Activated CD4-positive, alpha-beta T cell treated with anti-CD3 and anti-CD28 coated beads, Interleukin-2, amount 10 ng/mL, durations not matched to agents 7 days and 5 days (primary cell): ENCODE data around the gene CFB. TPM values are rescaled to one million over a fixed set of nuclear protein-coding genes. Genes with fewer than 3 reads are reported as not detected.
"Not testable (repeated sequence)": the region's sequence is repeated elsewhere in the genome, so short reads cannot be mapped to it uniquely, and the experiment has no call there.

Source experiments
- CTCF ChIA-PET: fragments of 350-600 bp; sonication (Branson Sonifier 250); formaldehyde crosslinking; loops from one replicate; lab custom pipeline; 2021; ENCODE audit warnings: antibody characterized with exemption; lab: Charles Lee
- POLR2A ChIA-PET: fragments of 350-600 bp; sonication (Branson Sonifier 250); formaldehyde crosslinking; loops from one replicate; lab custom pipeline; 2021; ENCODE audit warnings: antibody characterized with exemption; lab: Charles Lee
- DNase-seq: peaks from one replicate; pipeline ENCODE4 v3.0.0-alpha.2; 2020
- H3K27ac Mint-ChIP-seq: one replicate; pipeline ENCODE4 v1.8.0; 2021; ENCODE audit warnings: mild to moderate bottlenecking, moderate library complexity, mixed read lengths
- H3K27me3 Mint-ChIP-seq: one replicate; pipeline ENCODE4 v1.8.0; 2021; ENCODE audit warnings: mixed read lengths
- H3K36me3 Mint-ChIP-seq: one replicate; pipeline ENCODE4 v1.8.0; 2021; ENCODE audit warnings: low read depth, mixed read lengths
- H3K4me1 Mint-ChIP-seq: one replicate; pipeline ENCODE4 v1.8.0; 2021; ENCODE audit warnings: mixed read lengths
- H3K4me3 Mint-ChIP-seq: one replicate; pipeline ENCODE4 v1.8.0; 2021; ENCODE audit warnings: mild to moderate bottlenecking, moderate library complexity, mixed read lengths
- H3K9me3 Mint-ChIP-seq: one replicate; pipeline ENCODE4 v1.8.0; 2021; ENCODE audit warnings: mixed read lengths
- total RNA-seq, 2 experiments: library from RNA; stranded (reverse); gene quantifications; one replicate each; pipeline ENCODE4 v1.2.3, GENCODE V29; 2021

The CFB gene
- total RNA-seq, 2 experiments from 2014 or later = 0.37 TPM; not detected in 1

DNA sequence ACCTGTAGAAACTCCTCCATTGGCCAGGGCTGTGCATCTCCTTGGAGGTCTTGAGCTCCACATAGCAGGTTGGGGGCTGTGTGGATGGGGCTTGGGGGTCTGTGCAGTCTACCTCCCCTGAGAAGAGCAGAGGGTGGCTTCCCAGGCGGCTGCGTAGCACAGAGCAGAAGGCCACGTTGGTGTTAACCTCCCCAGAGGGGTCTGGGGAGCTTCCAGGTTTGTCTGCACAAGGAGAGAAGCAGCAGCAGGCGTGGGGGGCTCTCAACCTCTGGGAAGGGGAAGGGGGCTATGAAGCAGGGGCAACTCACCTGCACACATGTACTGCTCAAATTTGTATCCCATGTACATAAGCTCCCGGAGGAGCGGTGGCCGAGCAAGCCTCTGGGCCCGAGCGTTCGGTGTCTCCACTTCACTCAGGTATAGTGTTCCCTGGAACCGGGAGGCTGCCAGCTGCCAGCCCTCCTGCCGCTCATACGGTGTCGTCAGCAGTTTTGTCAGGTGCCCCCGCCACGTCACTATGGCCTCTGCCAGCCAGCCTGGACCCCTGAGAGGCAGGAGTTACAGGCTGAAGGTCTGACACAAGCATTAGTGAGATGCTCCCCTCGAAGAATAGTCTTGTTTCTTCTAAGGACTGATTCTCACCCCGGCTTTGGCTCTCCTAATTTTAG is 24.8 kb downstream of the CFB start:
- CTCF ChIA-PET = interaction anchor here (0.9 to 4.6 kb wide), 5 partner anchors 9 to 19 kb away, joined by 3 to 19 read pairs (median 4); partner anchors contain the start of genes NELFE and SKIC2
- Mint-ChIP-seq H3K27ac (peak overlapping the region; percentile 99), H3K4me1 (peaks cover 37% of the 10 kb centered on the region), H3K9me3 (no peaks in the 10 kb centered on the region), H3K27me3 (no peaks in the 10 kb centered on the region), H3K36me3 (peaks cover 35% of the 10 kb centered on the region), H3K4me3 (peak overlapping the region; percentile 90)
- POLR2A ChIA-PET = interaction anchor here (0.6 kb wide), 3 partner anchors 16 to 25 kb away, joined by 3 to 7 read pairs (median 3); no protein-coding TSS in a partner anchor
- no peak for DNase-seq

DNA sequence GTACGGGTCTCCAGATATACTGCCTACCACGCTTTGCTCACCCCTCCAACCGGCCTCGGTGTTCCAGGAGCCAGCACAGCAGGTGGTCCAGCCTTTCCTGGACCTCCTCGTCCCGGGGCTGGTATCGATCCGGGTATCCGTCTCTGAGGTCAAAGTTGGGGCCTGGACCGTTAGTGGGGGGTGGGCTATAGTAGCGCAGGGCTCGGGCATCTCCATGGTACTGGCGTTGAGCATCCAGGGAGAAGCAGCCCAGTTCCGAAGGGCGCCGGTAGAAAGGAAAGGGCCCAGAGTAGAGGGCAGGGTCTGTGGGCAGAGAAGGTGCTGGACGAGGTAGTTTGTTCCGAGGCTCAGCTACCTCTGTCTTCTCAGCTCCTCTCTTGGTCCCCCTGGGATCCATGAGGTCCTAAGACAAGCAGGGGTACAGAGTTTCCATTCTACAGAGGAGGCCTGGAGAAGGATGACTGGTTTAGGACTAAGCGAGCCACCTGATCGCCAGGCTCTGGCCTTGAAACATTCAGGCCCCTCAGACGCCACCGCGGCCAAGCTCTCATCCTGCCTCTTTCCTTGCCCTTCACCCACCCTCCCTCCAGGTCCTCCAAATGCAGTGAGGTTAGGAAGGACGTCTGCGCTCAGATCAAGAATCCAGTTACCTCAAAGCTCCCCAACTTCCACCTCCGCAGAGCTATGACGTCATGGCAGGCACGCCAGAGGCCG is 25.5 kb downstream of the CFB start:
- peak overlapping the region; percentile 99 for H3K27ac Mint-ChIP-seq
- CTCF ChIA-PET = interaction anchor here (0.7 to 4.6 kb wide), 5 partner anchors 12 to 108 kb away, joined by 3 to 19 read pairs (median 4); partner anchors contain the start of genes NELFE and SKIC2
- H3K4me1 Mint-ChIP-seq = peaks cover 37% of the 10 kb centered on the region
- H3K9me3 Mint-ChIP-seq = no peaks in the 10 kb centered on the region
- peaks cover 31% of the 10 kb centered on the region for H3K36me3 Mint-ChIP-seq
- POLR2A ChIA-PET = interaction anchor here (0.6 kb wide), 4 partner anchors 16 to 345 kb away, joined by 3 to 7 read pairs (median 4); no protein-coding TSS in a partner anchor
- H3K4me3 Mint-ChIP-seq = peak overlapping the region; percentile 90
- no peak for DNase-seq
- no peaks in the 10 kb centered on the region for H3K27me3 Mint-ChIP-seq

DNA sequence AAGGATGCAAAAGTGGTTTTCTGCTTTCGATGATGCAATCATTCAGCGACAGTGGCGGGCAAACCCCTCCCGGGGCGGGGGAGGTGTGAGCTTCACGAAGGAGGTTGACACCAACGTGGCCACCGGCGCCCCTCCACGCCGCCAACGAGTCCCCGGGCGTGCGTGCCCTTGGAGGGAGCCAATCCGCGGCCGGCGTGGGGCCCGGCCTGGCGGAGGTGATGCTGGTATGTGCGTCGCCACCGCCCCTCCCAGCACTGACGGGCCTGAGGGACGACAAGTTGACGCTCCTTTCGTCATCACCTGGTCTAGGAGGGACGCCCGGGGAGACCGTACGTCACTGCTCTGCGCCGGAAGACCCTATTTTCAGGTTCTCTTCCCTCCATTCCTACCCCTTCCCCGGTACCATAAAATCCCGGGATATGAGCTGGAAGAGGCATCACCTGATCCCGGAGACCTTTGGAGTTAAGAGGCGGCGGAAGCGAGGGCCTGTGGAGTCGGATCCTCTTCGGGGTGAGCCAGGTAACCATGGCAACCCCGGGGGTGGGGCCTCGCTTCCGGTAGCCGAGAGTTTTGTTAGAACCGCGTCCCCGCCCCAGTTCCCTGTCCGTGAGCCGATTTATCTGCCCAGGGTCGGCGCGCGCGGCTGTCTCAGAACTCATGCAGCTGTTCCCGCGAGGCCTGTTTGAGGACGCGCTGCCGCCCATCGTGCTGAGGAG is 26.3 kb downstream of the CFB start, which contains the start of gene DXO:
Gene DXO, minus strand, starts transcription at position 146 of the 716 bp plus-strand sequence. CDS start 463 bp downstream, outside the sequence.
- peak; percentile 98 for DNase-seq
- ChIA-PET POLR2A (interaction anchor here (0.6 kb wide), 2 partner anchors 141 to 346 kb away, joined by 3 to 5 read pairs; no protein-coding TSS in a partner anchor), CTCF (interaction anchor here (0.7 to 4.6 kb wide), 4 partner anchors 13 to 109 kb away, joined by 3 to 19 read pairs (median 4); partner anchors contain the start of genes NELFE and SKIC2)
- Mint-ChIP-seq H3K27ac (peak within 1 kb of the TSS; percentile 99), H3K36me3 (peaks cover 28% of the 10 kb centered on the region), H3K9me3 (peaks cover 3% of the 10 kb centered on the region), H3K4me3 (peak within 1 kb of the TSS; percentile 90), H3K27me3 (no peaks in the 10 kb centered on the region), H3K4me1 (peaks cover 37% of the 10 kb centered on the region)

DNA sequence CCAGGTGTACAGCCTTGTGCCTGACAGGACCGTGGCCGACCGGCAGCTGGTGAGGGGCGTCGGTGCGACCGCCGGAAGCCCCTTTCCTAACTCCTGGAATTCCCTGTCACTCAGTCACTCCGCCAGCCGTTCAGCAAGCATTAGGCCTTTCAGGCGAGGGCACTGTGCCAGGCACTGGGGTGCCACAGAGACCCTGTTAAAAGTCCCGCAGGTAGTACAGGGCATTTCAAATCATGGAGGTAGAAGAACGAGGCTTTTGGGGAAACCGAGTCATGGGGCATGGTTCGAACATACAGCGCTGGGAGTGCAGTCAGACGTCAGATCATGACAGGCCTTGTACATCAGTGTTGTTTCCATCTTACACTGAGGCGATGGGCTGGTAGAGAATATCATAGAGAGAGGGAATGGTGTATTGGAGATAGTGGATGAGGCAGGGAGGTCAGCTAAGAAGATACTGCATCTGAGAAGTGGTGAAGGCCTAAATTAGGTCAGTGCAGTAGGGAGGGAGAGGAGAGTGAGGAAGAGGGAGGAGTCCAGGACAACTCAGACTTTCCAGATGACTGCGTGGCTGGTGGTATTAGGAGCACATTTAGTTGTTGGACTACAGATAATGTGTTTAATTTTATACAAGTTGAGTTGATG is 26.9 kb downstream of the CFB start:
- POLR2A ChIA-PET = no interaction called here
- CTCF ChIA-PET = interaction anchor here (1.3 kb wide), 1 partner anchor 109 kb away, joined by 3 read pairs; no protein-coding TSS in a partner anchor
- DNase-seq = no peak
- peaks cover 21% of the 10 kb centered on the region for H3K36me3 Mint-ChIP-seq
- peaks cover 37% of the 10 kb centered on the region for H3K4me1 Mint-ChIP-seq
- H3K27ac Mint-ChIP-seq = peak overlapping the region; percentile 99
- H3K27me3 Mint-ChIP-seq = no peaks in the 10 kb centered on the region
- peaks cover 3% of the 10 kb centered on the region for H3K9me3 Mint-ChIP-seq
- peak overlapping the region; percentile 90 for H3K4me3 Mint-ChIP-seq

DNA sequence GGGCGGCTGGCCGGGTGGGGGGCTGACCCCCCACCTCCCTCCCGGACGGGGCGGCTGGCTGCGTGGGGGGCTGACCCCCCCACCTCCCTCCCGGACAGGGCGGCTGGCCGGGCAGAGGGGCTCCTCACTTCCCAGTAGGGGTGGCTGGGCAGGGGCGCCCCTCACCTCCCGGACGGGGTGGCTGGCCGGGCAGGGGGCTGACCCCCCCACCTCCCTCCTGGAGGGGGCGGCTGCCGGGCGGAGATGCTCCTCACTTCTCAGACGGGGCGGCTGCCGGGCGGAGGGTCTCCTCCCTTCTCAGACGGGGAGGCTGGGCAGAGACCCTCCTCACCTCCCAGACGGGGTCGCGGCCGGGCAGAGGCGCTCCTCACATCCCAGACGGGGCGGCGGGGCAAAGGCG is 30.2 kb downstream of the CFB start:
- H3K27ac Mint-ChIP-seq, H3K9me3 Mint-ChIP-seq, H3K36me3 Mint-ChIP-seq, H3K27me3 Mint-ChIP-seq, DNase-seq, H3K4me3 Mint-ChIP-seq, POLR2A ChIA-PET: not testable (repeated sequence)
- CTCF ChIA-PET = interaction anchor here (0.7 kb wide), 2 partner anchors 72 to 273 kb away, joined by 3 to 5 read pairs; no protein-coding TSS in a partner anchor
- peaks cover 30% of the 10 kb centered on the region for H3K4me1 Mint-ChIP-seq

DNA sequence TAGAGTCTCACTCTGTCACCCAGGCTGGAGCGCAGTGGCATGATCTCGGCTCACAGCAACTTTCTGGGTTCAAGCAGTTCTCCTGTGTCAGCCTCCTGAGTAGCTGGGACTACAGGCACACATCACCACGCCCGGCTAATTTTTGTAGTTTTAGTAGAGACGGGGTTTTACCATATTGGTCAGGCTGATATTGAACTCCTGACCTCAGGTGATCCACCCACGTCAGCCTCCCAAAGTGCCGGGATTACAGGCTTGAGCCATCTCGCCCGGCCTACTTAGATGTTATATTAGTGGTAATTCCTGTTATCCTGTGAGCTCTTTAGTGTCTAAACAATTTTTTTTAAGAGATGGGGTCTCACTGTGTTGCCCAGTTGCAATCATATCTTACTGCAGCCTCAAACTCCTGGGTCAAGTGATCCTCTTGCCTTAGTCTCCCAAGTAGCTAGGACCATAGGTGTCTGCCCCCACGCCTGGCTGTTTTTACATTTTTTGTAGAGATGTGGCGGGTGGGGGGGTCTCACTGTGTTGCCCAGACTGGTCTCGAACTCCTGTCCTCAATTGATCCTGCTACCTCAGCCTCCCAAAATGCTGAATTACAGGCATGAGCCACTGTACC is 32.0 kb downstream of the CFB start:
- POLR2A ChIA-PET = no interaction called here
- H3K27me3 Mint-ChIP-seq = no peaks in the 10 kb centered on the region
- peaks cover 17% of the 10 kb centered on the region for H3K4me1 Mint-ChIP-seq
- DNase-seq = no peak
- peaks cover 3% of the 10 kb centered on the region for H3K9me3 Mint-ChIP-seq
- H3K36me3 Mint-ChIP-seq = peaks cover 5% of the 10 kb centered on the region
- CTCF ChIA-PET = no interaction called here
- no peak overlapping the region for H3K27ac Mint-ChIP-seq
- no peak overlapping the region for H3K4me3 Mint-ChIP-seq

DNA sequence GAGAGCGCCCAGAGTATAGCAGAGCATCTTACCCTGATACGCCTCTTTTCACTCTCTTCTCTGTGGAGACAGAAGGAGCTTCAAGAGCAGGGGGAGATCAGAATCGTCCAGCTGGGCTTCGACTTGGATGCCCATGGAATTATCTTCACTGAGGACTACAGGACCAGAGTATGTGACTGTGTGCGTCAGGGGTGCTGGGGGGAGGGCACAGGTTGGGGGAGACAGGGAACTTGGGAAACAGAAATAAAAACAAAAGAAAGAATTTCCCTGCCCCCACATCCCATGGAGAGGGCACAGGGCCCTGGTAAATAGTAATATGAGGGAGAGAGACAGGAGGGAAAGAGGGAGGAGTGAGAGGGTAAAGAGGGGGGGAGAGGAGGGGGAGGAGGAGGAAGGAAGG is 32.9 kb downstream of the CFB start:
- POLR2A ChIA-PET = no interaction called here
- peaks cover 3% of the 10 kb centered on the region for H3K9me3 Mint-ChIP-seq
- DNase-seq = no peak
- peak overlapping the region; percentile 81 for H3K27ac Mint-ChIP-seq
- H3K27me3 Mint-ChIP-seq = no peaks in the 10 kb centered on the region
- no peak overlapping the region for H3K4me3 Mint-ChIP-seq
- H3K36me3 Mint-ChIP-seq = peaks cover 3% of the 10 kb centered on the region
- H3K4me1 Mint-ChIP-seq = peaks cover 9% of the 10 kb centered on the region
- CTCF ChIA-PET = interaction anchor here (0.6 to 1.6 kb wide), 2 partner anchors 8 to 68 kb away, joined by 3 read pairs; no protein-coding TSS in a partner anchor

DNA sequence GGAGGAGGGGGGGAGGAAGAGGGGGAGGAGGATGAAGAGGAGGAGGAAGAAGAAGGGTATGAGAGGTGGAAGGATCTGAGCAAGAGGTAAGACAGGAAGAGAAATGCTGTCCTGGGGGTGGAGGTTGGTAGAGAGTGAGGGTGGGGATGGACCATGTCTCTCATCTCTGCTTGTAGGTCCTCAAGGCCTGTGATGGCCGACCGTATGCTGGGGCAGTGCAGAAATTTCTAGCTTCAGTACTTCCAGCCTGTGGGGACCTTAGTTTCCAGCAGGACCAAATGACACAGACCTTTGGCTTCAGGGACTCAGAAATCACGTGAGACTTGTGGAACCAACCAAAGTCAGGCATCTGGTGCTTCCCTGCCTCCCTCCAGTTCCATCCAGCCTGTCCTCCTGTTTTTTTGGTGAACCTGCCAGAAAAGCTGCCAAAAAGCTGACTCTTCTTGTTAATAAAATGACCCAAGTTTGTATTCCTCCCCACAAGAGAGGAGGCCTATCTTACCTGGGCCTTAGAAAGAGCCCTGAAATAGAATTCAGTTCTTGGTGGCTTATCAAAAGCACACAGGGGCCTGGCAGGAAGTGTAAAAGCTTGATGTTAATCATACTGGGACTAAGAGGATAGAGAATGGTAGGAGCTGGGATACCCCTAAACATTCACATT is 33.5 kb downstream of the CFB start:
- H3K36me3 Mint-ChIP-seq = peaks cover 3% of the 10 kb centered on the region
- POLR2A ChIA-PET = no interaction called here
- no peak overlapping the region for H3K4me3 Mint-ChIP-seq
- CTCF ChIA-PET = interaction anchor here (0.6 to 1.6 kb wide), 2 partner anchors 9 to 67 kb away, joined by 3 read pairs; no protein-coding TSS in a partner anchor
- H3K9me3 Mint-ChIP-seq = peaks cover 3% of the 10 kb centered on the region
- H3K27ac Mint-ChIP-seq = peak overlapping the region; percentile 81
- H3K27me3 Mint-ChIP-seq = no peaks in the 10 kb centered on the region
- no peak for DNase-seq
- H3K4me1 Mint-ChIP-seq = peaks cover 6% of the 10 kb centered on the region

DNA sequence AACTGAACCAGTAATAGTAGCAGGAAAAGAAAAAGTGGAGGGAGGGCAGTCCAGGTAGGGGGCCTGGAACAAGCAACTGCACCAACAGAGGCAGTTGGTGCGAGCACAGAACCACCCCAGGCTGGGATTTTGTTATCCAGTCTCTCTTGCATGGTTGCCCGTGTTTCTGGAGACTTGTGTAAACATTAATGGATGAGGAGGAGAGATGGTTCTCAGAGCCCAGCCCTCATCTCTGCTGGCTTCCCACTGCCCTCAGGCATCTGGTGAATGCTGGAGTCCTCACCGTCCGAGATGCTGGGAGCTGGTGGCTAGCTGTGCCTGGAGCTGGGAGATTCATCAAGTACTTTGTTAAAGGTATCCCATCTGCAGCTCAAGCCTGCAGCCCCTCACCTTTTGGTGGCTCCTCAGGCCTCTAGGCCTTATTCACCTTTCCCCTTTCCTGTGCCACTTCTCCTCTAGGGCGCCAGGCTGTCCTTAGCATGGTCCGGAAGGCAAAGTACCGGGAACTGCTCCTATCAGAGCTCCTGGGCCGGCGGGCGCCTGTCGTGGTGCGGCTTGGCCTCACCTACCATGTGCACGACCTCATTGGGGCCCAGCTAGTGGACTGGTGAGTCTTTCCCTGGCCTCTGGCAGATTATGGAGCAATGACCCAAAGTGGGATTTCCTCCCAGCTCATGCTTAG is 34.4 kb downstream of the CFB start:
- H3K9me3 Mint-ChIP-seq, H3K36me3 Mint-ChIP-seq, H3K4me1 Mint-ChIP-seq, POLR2A ChIA-PET, H3K4me3 Mint-ChIP-seq, DNase-seq, H3K27me3 Mint-ChIP-seq: not testable (repeated sequence)
- H3K27ac Mint-ChIP-seq = peak overlapping the region; percentile 81
- CTCF ChIA-PET = interaction anchor here (1.6 kb wide), 1 partner anchor 10 kb away, joined by 3 read pairs; no protein-coding TSS in a partner anchor

DNA sequence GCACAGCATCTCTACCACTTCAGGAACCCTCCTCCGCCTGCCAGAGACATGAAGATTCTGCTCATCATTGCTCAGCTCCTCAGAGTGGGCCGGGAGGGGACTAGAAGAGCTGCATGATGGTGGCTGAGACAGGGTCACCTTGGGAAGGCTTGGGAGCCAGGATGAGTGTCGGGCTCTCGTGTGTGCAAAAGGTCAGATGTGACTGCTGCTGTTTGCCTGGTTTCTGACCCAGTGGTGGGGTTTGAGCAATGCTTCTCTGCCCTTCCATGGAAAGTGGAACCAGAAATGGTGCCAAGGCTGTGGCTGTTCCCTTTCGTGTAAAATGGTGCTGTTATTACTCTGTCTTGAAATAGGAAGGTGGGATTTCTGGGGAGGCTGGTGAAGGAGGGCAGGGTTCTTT is 35.1 kb downstream of the CFB start:
- H3K9me3 Mint-ChIP-seq, H3K4me1 Mint-ChIP-seq, H3K36me3 Mint-ChIP-seq, H3K4me3 Mint-ChIP-seq, CTCF ChIA-PET, POLR2A ChIA-PET, H3K27me3 Mint-ChIP-seq, H3K27ac Mint-ChIP-seq, DNase-seq: not testable (repeated sequence)

DNA sequence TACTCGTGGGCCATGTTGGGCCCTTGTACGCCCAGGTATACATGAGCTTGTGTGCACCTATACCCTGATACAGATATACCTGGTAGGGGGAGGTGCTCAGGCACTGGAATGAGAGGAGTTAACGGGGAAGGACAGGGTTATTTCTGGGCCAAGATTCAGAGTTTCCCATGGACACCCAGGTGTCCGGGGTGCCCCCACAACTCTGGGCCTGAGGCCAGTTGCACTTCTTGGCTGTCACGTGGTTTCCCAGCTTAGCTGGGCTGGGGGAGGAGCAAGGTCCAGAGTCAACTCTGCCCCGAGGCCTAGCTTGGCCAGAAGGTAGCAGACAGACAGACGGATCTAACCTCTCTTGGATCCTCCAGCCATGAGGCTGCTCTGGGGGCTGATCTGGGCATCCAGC is 35.8 kb downstream of the CFB start, which contains the start of gene C4A:
Gene C4A, plus strand, starts transcription at position 314 of the 400 bp plus-strand sequence. Its CDS starts 51 bp downstream, at position 365.
- H3K27me3 Mint-ChIP-seq, CTCF ChIA-PET, H3K9me3 Mint-ChIP-seq, DNase-seq, H3K4me3 Mint-ChIP-seq, H3K36me3 Mint-ChIP-seq, POLR2A ChIA-PET, H3K27ac Mint-ChIP-seq, H3K4me1 Mint-ChIP-seq: not testable (repeated sequence)
